ENCODE data around the gene IGSF9B.

- TF ChIP-seq EZH2 (IDR thresholded peaks at IDR 0.05; ENCODE audit: insufficient read depth, low read length) (no peak), CTCF (IDR thresholded peaks at IDR 0.05; ENCODE audit: insufficient read depth, low read depth, low read length) (no peak)
These were observed 34.3 kb upstream of the IGSF9B start for GRCh38 chr11:133991101-133991500.
